ENCODE measurements around the gene MYOG. TPM values are rescaled to one million over a fixed set of nuclear protein-coding genes. Genes with fewer than 3 reads are reported as not detected.
A peak's percentile ranks its signal among the peaks of the same experiment; 100 is the strongest.

Gene MYOG
- total and polyA plus RNA-seq, 5 donors: not detected

- H3K27me3 ChIP-seq (ENCODE audit: control insufficient read depth, insufficient read depth): no peaks in the 10 kb centered on the region
- H3K4me3 ChIP-seq (ENCODE audit: low read length): no peak overlapping the region
- 92% methylated on average over 3 of the region's 3 CpGs for WGBS
- no peak overlapping the region for H3K27ac ChIP-seq (ENCODE audit: low read length)
- no peak for DNase-seq
- ATAC-seq: no peak
- H3K9me3 ChIP-seq (ENCODE audit: control insufficient read depth, low read length): no peaks in the 10 kb centered on the region
- H3K4me1 ChIP-seq (ENCODE audit: control insufficient read depth, insufficient read depth, low read length): no peaks in the 10 kb centered on the region
- intact Hi-C loops (cut with DNase I): no loop called here
These were observed 8.4 kb downstream of the MYOG start for GRCh38 chr1:203077367-203077766.

GRCh38 chr1:203076031-203076511, 9.7 kb downstream of the MYOG start:
- peak; percentile 26 to 40 for ATAC-seq

GRCh38 chr1:203075236-203076030, 10.4 kb downstream of the MYOG start:
- WGBS: 36% methylated on average over 56 of the region's 56 CpGs

More at GRCh38 chr1:203076031-203076511, 9.7 kb downstream of the MYOG start:
- H3K27me3 ChIP-seq (ENCODE audit: control insufficient read depth, insufficient read depth): no peaks in the 10 kb centered on the region
- intact Hi-C loops (cut with DNase I): no loop called here
- no peaks in the 10 kb centered on the region for H3K4me1 ChIP-seq (ENCODE audit: control insufficient read depth, insufficient read depth, low read length)
- no peaks in the 10 kb centered on the region for H3K9me3 ChIP-seq (ENCODE audit: control insufficient read depth, low read length)
- H3K27ac ChIP-seq (ENCODE audit: low read length): no peak overlapping the region
- DNase-seq: peak in 1 of 3 donors; percentile 66
- H3K4me3 ChIP-seq (ENCODE audit: low read length): peak overlapping the region; percentile 24
- 47% methylated on average over 30 of the region's 30 CpGs for WGBS

GRCh38 chr1:203074610-203075009, 11.2 kb downstream of the MYOG start:
- Histone ChIP-seq H3K4me1 (ENCODE audit: control insufficient read depth, insufficient read depth, low read length) (no peaks in the 10 kb centered on the region), H3K4me3 (ENCODE audit: low read length) (no peak overlapping the region), H3K27me3 (ENCODE audit: control insufficient read depth, insufficient read depth) (no peaks in the 10 kb centered on the region), H3K27ac (ENCODE audit: low read length) (no peak overlapping the region), H3K9me3 (ENCODE audit: control insufficient read depth, low read length) (no peaks in the 10 kb centered on the region)
- DNase-seq (no peak), ATAC-seq (no peak)
- intact Hi-C loops (cut with DNase I): no loop called here

More at GRCh38 chr1:203075236-203076030, 10.4 kb downstream of the MYOG start:
- DNase-seq (peak in 1 of 3 donors; percentile 60), ATAC-seq (peak; percentile 19 to 39)
- intact Hi-C loops (cut with DNase I): no loop called here
- peak overlapping the region; percentile 24 for H3K4me3 ChIP-seq (ENCODE audit: low read length)
- H3K4me1 ChIP-seq (ENCODE audit: control insufficient read depth, insufficient read depth, low read length): no peaks in the 10 kb centered on the region
- no peaks in the 10 kb centered on the region for H3K9me3 ChIP-seq (ENCODE audit: control insufficient read depth, low read length)
- H3K27ac ChIP-seq (ENCODE audit: low read length): no peak overlapping the region
- H3K27me3 ChIP-seq (ENCODE audit: control insufficient read depth, insufficient read depth): no peaks in the 10 kb centered on the region

GRCh38 chr1:203073469-203073868, 12.3 kb downstream of the MYOG start:
- Histone ChIP-seq H3K27ac (ENCODE audit: low read length) (no peak overlapping the region), H3K4me1 (ENCODE audit: control insufficient read depth, insufficient read depth, low read length) (peaks cover 4% of the 10 kb centered on the region), H3K27me3 (ENCODE audit: control insufficient read depth, insufficient read depth) (no peaks in the 10 kb centered on the region), H3K9me3 (ENCODE audit: control insufficient read depth, low read length) (no peaks in the 10 kb centered on the region), H3K4me3 (ENCODE audit: low read length) (no peak overlapping the region)
- DNase-seq: no peak
- no peak for ATAC-seq
- WGBS: 96% methylated on average over 2 of the region's 2 CpGs
- intact Hi-C loops (cut with DNase I): no loop called here

- no peak for ATAC-seq
- Histone ChIP-seq H3K4me3 (ENCODE audit: low read length) (no peak overlapping the region), H3K27ac (ENCODE audit: low read length) (no peak overlapping the region), H3K9me3 (ENCODE audit: control insufficient read depth, low read length) (no peaks in the 10 kb centered on the region), H3K27me3 (ENCODE audit: control insufficient read depth, insufficient read depth) (no peaks in the 10 kb centered on the region), H3K4me1 (ENCODE audit: control insufficient read depth, insufficient read depth, low read length) (peaks cover 9% of the 10 kb centered on the region)
- no peak for DNase-seq
- WGBS: 86% methylated on average over 3 of the region's 3 CpGs
- intact Hi-C loops (cut with DNase I): no loop called here
These were observed 12.9 kb downstream of the MYOG start for GRCh38 chr1:203072911-203073310.

GRCh38 chr1:203072002-203072602, 13.7 kb downstream of the MYOG start:
- H3K4me3 ChIP-seq (ENCODE audit: low read length): no peak overlapping the region
- no peak for ATAC-seq
- WGBS: 93% methylated on average over 7 of the region's 7 CpGs
- H3K9me3 ChIP-seq (ENCODE audit: control insufficient read depth, low read length): no peaks in the 10 kb centered on the region
- H3K27me3 ChIP-seq (ENCODE audit: control insufficient read depth, insufficient read depth): no peaks in the 10 kb centered on the region
- no peak overlapping the region for H3K27ac ChIP-seq (ENCODE audit: low read length)
- intact Hi-C loops (cut with DNase I): no loop called here
- no peak for DNase-seq
- H3K4me1 ChIP-seq (ENCODE audit: control insufficient read depth, insufficient read depth, low read length): peaks cover 9% of the 10 kb centered on the region

- Histone ChIP-seq H3K27ac (ENCODE audit: low read length) (peak overlapping the region; percentile 88), H3K9me3 (ENCODE audit: control insufficient read depth, low read length) (no peaks in the 10 kb centered on the region), H3K27me3 (ENCODE audit: control insufficient read depth, insufficient read depth) (no peaks in the 10 kb centered on the region), H3K4me1 (ENCODE audit: control insufficient read depth, insufficient read depth, low read length) (peaks cover 9% of the 10 kb centered on the region), H3K4me3 (ENCODE audit: low read length) (no peak overlapping the region)
- no peak for DNase-seq
- intact Hi-C loops (cut with DNase I): no loop called here
- peak; percentile 83 to 88 for ATAC-seq
- 9% methylated on average over 4 of the region's 4 CpGs for WGBS
These were observed 16.6 kb downstream of the MYOG start for GRCh38 chr1:203069030-203069747.

GRCh38 chr1:203066965-203067364, 18.8 kb downstream of the MYOG start:
- no peak for ATAC-seq
- Histone ChIP-seq H3K27ac (ENCODE audit: low read length) (no peak overlapping the region), H3K9me3 (ENCODE audit: control insufficient read depth, low read length) (no peaks in the 10 kb centered on the region), H3K4me1 (ENCODE audit: control insufficient read depth, insufficient read depth, low read length) (peaks cover 9% of the 10 kb centered on the region), H3K4me3 (ENCODE audit: low read length) (no peak overlapping the region), H3K27me3 (ENCODE audit: control insufficient read depth, insufficient read depth) (no peaks in the 10 kb centered on the region)
- no peak for DNase-seq
- intact Hi-C loops (cut with DNase I): no loop called here
- 97% methylated on average over 3 of the region's 3 CpGs for WGBS

- no peak for DNase-seq
- Histone ChIP-seq H3K27me3 (ENCODE audit: control insufficient read depth, insufficient read depth) (no peaks in the 10 kb centered on the region), H3K9me3 (ENCODE audit: control insufficient read depth, low read length) (no peaks in the 10 kb centered on the region), H3K27ac (ENCODE audit: low read length) (peak overlapping the region; percentile 37), H3K4me1 (ENCODE audit: control insufficient read depth, insufficient read depth, low read length) (peaks cover 9% of the 10 kb centered on the region), H3K4me3 (ENCODE audit: low read length) (no peak overlapping the region)
- WGBS: 62% methylated on average over 2 of the region's 2 CpGs
- intact Hi-C loops (cut with DNase I): no loop called here
- no peak for ATAC-seq
These were observed 19.8 kb downstream of the MYOG start for GRCh38 chr1:203065986-203066385.

GRCh38 chr1:203065191-203065590, 20.6 kb downstream of the MYOG start:
- DNase-seq (no peak), ATAC-seq (no peak)
- Histone ChIP-seq H3K27me3 (ENCODE audit: control insufficient read depth, insufficient read depth) (no peaks in the 10 kb centered on the region), H3K4me1 (ENCODE audit: control insufficient read depth, insufficient read depth, low read length) (peaks cover 9% of the 10 kb centered on the region), H3K27ac (ENCODE audit: low read length) (no peak overlapping the region), H3K4me3 (ENCODE audit: low read length) (no peak overlapping the region), H3K9me3 (ENCODE audit: control insufficient read depth, low read length) (no peaks in the 10 kb centered on the region)
- WGBS: 80% methylated on average over 7 of the region's 7 CpGs
- intact Hi-C loops (cut with DNase I): no loop called here

All from right cardiac atrium (tissue), 5 donors.